HG03066 (cell line): ENCODE results near the gene MTFMT.
A peak's percentile ranks its signal among the peaks of the same experiment; 100 is the strongest.

ENCODE experiments used
- ATAC-seq: cut with Tn5 transposase; IDR thresholded peaks from one replicate; pipeline ENCODE4 v1.9.1; 2021; ENCODE audit warnings: low read depth; ENCODE audit not compliant: unreplicated experiment

Gene MTFMT

GRCh38 chr15:65060641-65061397 lies 31.4 kb upstream of the MTFMT start:
- no peak for ATAC-seq

GRCh38 chr15:65059931-65060596 lies 30.6 kb upstream of the MTFMT start:
- ATAC-seq = no peak

DNA sequence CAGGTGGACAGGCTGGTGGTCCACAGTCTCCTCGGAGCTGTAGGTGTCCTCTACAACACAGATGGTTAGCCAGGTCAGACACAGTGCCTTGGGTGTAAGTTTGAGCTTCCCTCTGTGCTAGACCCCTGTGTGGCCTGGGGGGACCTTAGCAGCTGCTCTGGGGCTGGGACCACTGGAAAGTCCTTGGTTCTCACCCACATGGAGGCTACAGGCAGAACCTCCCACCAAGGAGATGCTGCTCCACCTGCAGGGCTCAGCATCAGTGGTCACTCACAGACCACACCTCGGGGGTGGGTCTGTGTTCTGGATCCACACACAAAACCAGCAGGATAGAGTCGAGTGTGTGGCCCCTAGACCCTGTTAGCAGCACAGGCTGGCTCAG lies 29.9 kb upstream of the MTFMT start:
- no peak for ATAC-seq

- ATAC-seq = no peak
These were observed 29.2 kb upstream of the MTFMT start for GRCh38 chr15:65058394-65059368.

DNA sequence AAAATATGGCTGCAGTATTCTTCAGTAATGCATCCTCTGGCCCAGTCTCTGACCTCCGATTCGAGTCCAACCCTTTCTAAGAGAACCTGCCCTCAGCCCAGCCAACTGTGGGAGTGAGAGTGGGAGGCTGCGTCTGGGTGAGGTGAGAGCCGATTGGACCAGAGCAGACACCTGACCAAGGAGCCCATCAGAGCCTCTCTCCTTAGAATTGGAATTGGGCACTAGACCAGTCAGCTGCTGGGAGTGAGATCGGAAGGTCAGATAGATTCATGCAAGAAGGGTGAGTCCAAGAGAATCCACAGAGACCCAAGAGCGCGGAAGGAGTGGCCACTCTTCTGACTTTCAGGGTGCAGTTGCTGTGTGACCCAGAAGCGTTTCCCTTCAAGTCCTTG lies 28.1 kb upstream of the MTFMT start:
- ATAC-seq = no peak

DNA sequence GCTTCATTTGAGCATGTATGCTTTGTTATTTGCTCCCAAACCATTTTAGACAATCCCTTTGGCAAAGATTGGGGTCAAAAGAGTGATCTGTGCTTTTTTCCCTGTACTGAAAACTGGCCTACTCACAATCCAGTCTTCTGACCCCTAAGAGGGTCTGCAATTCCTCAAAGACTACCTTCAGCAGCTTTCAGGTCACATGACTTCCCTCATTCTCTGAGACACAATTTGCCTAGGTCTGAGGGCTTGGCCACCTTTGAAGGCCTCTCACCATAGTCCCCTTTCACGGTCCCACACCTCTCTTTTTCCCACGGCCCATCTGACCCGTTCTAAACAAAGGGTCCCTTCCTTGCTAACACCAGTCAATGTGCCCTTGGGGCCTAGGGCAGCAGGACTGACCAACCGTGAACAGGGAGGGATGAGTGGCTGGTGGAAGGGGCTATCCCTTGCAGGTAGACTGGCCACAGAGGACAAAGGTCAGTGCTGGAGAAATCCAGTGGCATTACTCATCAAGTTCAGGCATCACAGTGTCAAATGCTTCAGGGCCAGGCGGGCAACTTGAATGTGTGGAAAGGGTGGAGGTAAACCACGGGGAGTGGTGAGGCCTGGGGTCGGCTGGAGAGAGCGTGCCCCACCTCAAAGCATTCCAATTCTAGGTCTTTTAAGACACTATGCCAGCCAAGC lies 27.6 kb upstream of the MTFMT start:
- ATAC-seq = no peak

- ATAC-seq = no peak
These were observed 26.7 kb upstream of the MTFMT start for GRCh38 chr15:65056106-65056505.

- no peak for ATAC-seq
These were observed 25.9 kb upstream of the MTFMT start for GRCh38 chr15:65055201-65055870.

- no peak for ATAC-seq
These were observed 25.1 kb upstream of the MTFMT start for GRCh38 chr15:65054333-65055200.

GRCh38 chr15:65052956-65053355 lies 23.5 kb upstream of the MTFMT start:
- no peak for ATAC-seq

GRCh38 chr15:65051266-65051665 lies 21.8 kb upstream of the MTFMT start:
- no peak for ATAC-seq

- ATAC-seq = no peak
These were observed 20.8 kb upstream of the MTFMT start for GRCh38 chr15:65050270-65050669.

- peak; percentile 83 for ATAC-seq
These were observed 20.0 kb upstream of the MTFMT start for GRCh38 chr15:65049418-65049840.

- ATAC-seq = no peak
These were observed 18.8 kb upstream of the MTFMT start for GRCh38 chr15:65048241-65048640.

- ATAC-seq = no peak
These were observed 15.5 kb upstream of the MTFMT start, which contains the start of gene SLC51B for GRCh38 chr15:65044724-65045481. Gene SLC51B (plus strand): TSS chr15:65045387. CDS start chr15:65050005, 4,618 bp downstream.

- ATAC-seq = peak; percentile 68
These were observed 14.8 kb upstream of the MTFMT start for GRCh38 chr15:65044218-65044617.

DNA sequence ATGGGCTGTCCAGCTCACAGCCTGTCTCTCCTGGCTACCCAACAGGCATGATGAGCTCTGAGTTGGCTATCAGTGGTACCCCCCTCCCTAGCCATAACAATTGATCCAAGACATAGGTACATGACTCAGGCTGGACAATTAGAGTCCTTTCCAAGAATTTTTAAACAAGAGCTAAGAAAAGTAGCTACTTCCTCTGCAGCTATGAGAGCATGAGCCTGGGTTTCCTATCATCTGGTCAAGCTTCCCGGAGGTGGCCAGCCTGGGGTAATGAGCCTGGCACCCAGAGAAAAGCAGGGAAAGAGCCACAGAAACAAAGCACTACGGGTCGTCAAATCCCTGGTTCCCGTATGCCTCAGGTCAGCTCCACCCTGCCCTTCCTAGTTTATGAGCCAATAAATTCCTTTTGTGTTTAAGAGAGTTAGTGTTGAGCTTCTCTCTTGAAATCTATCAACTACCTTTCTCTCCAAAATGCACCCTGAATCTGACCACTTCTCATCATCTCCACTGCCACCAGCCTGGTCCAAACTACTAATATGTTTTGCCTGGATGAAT lies 13.4 kb upstream of the MTFMT start:
- ATAC-seq = no peak

DNA sequence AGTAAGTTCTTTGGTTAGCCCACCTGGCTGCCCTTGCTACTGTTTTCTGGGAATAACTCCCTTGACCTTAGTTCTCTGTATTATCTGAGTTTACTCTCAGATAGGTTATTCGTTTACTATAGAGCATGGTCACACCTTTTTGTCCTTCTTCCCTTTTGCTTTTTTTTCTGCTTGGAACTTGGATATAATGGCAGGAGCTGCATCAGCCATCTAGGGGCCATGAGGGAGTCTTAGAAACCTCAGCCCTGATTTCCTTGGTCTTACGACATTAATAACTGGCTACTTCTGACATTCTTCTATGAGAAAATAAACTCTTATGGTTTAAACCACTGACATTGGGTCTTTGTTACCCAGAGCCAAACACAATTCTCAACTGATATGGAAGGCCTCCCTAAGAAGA lies 12.3 kb upstream of the MTFMT start:
- ATAC-seq = no peak
